ENCODE measurements around the gene MLPH.

The MLPH gene

GRCh38 chr2:237538001-237538720 lies 51.1 kb downstream of the MLPH start:
- H3K27me3 Mint-ChIP-seq (ENCODE audit: low read depth, poor library complexity) = peaks cover 25% of the 10 kb centered on the region
- peak overlapping the region; percentile 68 for H3K27ac Mint-ChIP-seq
- H3K4me1 Mint-ChIP-seq = peaks cover 49% of the 10 kb centered on the region
- no peaks in the 10 kb centered on the region for H3K36me3 Mint-ChIP-seq (ENCODE audit: low read depth)
- H3K4me3 Mint-ChIP-seq = peak overlapping the region; percentile 31
- DNase-seq = no peak
- H3K9me3 Mint-ChIP-seq = peaks cover 5% of the 10 kb centered on the region
- no peak for TF ChIP-seq CTCF (IDR thresholded peaks at IDR 0.05)

- no peak for TF ChIP-seq CTCF (IDR thresholded peaks at IDR 0.05)
- Mint-ChIP-seq H3K4me3 (no peak overlapping the region), H3K36me3 (ENCODE audit: low read depth) (no peaks in the 10 kb centered on the region), H3K9me3 (peaks cover 5% of the 10 kb centered on the region), H3K4me1 (peaks cover 49% of the 10 kb centered on the region), H3K27ac (no peak overlapping the region), H3K27me3 (ENCODE audit: low read depth, poor library complexity) (peaks cover 25% of the 10 kb centered on the region)
- no peak for DNase-seq
Observed at GRCh38 chr2:237538901-237539300, 51.9 kb downstream of the MLPH start.

- TF ChIP-seq CTCF (IDR thresholded peaks at IDR 0.05) = no peak
- Mint-ChIP-seq H3K36me3 (ENCODE audit: low read depth) (no peaks in the 10 kb centered on the region), H3K4me3 (no peak overlapping the region), H3K27me3 (ENCODE audit: low read depth, poor library complexity) (peaks cover 21% of the 10 kb centered on the region), H3K27ac (no peak overlapping the region), H3K9me3 (peaks cover 5% of the 10 kb centered on the region), H3K4me1 (peaks cover 42% of the 10 kb centered on the region)
- DNase-seq = no peak
Observed at GRCh38 chr2:237539681-237540080, 52.6 kb downstream of the MLPH start.

GRCh38 chr2:237540223-237540775 lies 53.2 kb downstream of the MLPH start:
- no peak for DNase-seq
- Mint-ChIP-seq H3K27me3 (ENCODE audit: low read depth, poor library complexity) (peaks cover 15% of the 10 kb centered on the region), H3K27ac (no peak overlapping the region), H3K9me3 (peaks cover 5% of the 10 kb centered on the region), H3K4me1 (peaks cover 42% of the 10 kb centered on the region), H3K36me3 (ENCODE audit: low read depth) (no peaks in the 10 kb centered on the region), H3K4me3 (no peak overlapping the region)
- TF ChIP-seq CTCF (IDR thresholded peaks at IDR 0.05) = no peak

- no peak for TF ChIP-seq CTCF (IDR thresholded peaks at IDR 0.05)
- H3K27ac Mint-ChIP-seq = peak overlapping the region; percentile 71
- H3K4me1 Mint-ChIP-seq = peaks cover 42% of the 10 kb centered on the region
- no peak overlapping the region for H3K4me3 Mint-ChIP-seq
- H3K36me3 Mint-ChIP-seq (ENCODE audit: low read depth) = no peaks in the 10 kb centered on the region
- DNase-seq = no peak
- H3K9me3 Mint-ChIP-seq = peaks cover 5% of the 10 kb centered on the region
- peaks cover 19% of the 10 kb centered on the region for H3K27me3 Mint-ChIP-seq (ENCODE audit: low read depth, poor library complexity)
Observed at GRCh38 chr2:237540823-237541222, 53.8 kb downstream of the MLPH start.

- Mint-ChIP-seq H3K4me3 (no peak overlapping the region), H3K36me3 (ENCODE audit: low read depth) (no peaks in the 10 kb centered on the region), H3K9me3 (peaks cover 5% of the 10 kb centered on the region), H3K27ac (peak overlapping the region; percentile 71), H3K27me3 (ENCODE audit: low read depth, poor library complexity) (peaks cover 19% of the 10 kb centered on the region), H3K4me1 (peaks cover 42% of the 10 kb centered on the region)
- DNase-seq = no peak
- TF ChIP-seq CTCF (IDR thresholded peaks at IDR 0.05) = no peak
Observed at GRCh38 chr2:237541243-237541642, 54.2 kb downstream of the MLPH start.
